A673 (cell line): ENCODE measurements around the gene SLC22A3. TPM values are rescaled to one million over a fixed set of nuclear protein-coding genes. Genes with fewer than 3 reads are reported as not detected.

ENCODE experiments used
- BruUV-seq: library from RNA; stranded (reverse); fragments of 400-500 nt; replicated peaks from 2 replicates; lab custom pipeline; 2021; lab: Mats Ljungman, UMichigan
- CTCF ChIA-PET: fragments of 300-600 bp; sonication (Branson Sonifier 250); formaldehyde crosslinking; loops from one replicate; lab custom pipeline; 2022; ENCODE audit warnings: antibody characterized with exemption; lab: Charles Lee
- POLR2A ChIA-PET: fragments of 300-600 bp; sonication (Branson Sonifier 250); formaldehyde crosslinking; loops from one replicate; lab custom pipeline; 2022; ENCODE audit warnings: antibody characterized with exemption; ENCODE audit not compliant: low non-redundant PET; lab: Charles Lee
- DNase-seq: peaks from one replicate; pipeline ENCODE4 v3.0.0-alpha.2; 2015; ENCODE audit warnings: low spot score
- H3K27ac ChIP-seq: fragments of 200-600 bp; sonication (generic); 2 replicates; pipeline ENCODE4 v1.5.1; 2016; ENCODE audit warnings: mixed run types, low read depth, mild to moderate bottlenecking, mixed read lengths, antibody characterized with exemption, low read length; ENCODE audit not compliant: poor library complexity, severe bottlenecking
- H3K27me3 ChIP-seq: fragments of 200-600 bp; sonication (generic); replicated peaks from 2 replicates; pipeline ENCODE4 v1.6.1; 2017; ENCODE audit warnings: mixed run types, low read depth, mild to moderate bottlenecking, mixed read lengths, antibody characterized with exemption, low read length; ENCODE audit not compliant: insufficient read depth, poor library complexity
- H3K36me3 ChIP-seq: fragments of 200-600 bp; sonication (generic); 2 replicates; pipeline ENCODE4 v1.6.1; 2016; ENCODE audit warnings: mixed run types, mild to moderate bottlenecking, mixed read lengths, antibody characterized with exemption, low read length; ENCODE audit not compliant: insufficient read depth, poor library complexity, severe bottlenecking
- H3K4me1 ChIP-seq: fragments of 200-600 bp; sonication (generic); 2 replicates; pipeline ENCODE4 v1.6.1; 2017; ENCODE audit warnings: mixed run types, mild to moderate bottlenecking, mixed read lengths, antibody characterized with exemption, low read length; ENCODE audit not compliant: insufficient read depth, poor library complexity, severe bottlenecking
- H3K4me3 ChIP-seq: fragments of 200-600 bp; sonication (generic); 2 replicates; pipeline ENCODE4 v1.5.1; 2016; ENCODE audit warnings: low read depth, mixed run types, mild to moderate bottlenecking, mixed read lengths, low read length; ENCODE audit not compliant: poor library complexity, severe bottlenecking
- H3K9me3 ChIP-seq: fragments of 200-600 bp; sonication (generic); 2 replicates; pipeline ENCODE4 v1.6.1; 2016; ENCODE audit warnings: mixed run types, low read depth, mild to moderate bottlenecking, mixed read lengths, antibody characterized with exemption, low read length; ENCODE audit not compliant: poor library complexity, severe bottlenecking
- EZH2 ChIP-seq: fragments of 200-600 bp; sonication (generic); IDR thresholded peaks from 2 replicates; pipeline ENCODE4 v1.6.1; 2017; ENCODE audit warnings: borderline replicate concordance, low read depth, mild to moderate bottlenecking, mixed read lengths, antibody characterized with exemption, low read length; ENCODE audit not compliant: poor library complexity, severe bottlenecking
- intact Hi-C: fragments of 100-400 bp; cut with micrococcal nuclease; formaldehyde crosslinking; loops from one replicate; pipeline ENCODE4 v1.10.0; 2022; ENCODE audit not compliant: unreplicated experiment
- total RNA-seq: library from RNA; stranded (reverse); gene quantifications from 2 replicates; pipeline ENCODE4 v1.2.3, GENCODE V29; 2021
- TF ChIP-seq, protein P1 (sequence below): fragments of 300-800, 200-600 bp; sonication (generic); conservative IDR thresholded peaks from 2 replicates; pipeline ENCODE4 v1.5.1; 2017; ENCODE audit warnings: low read depth, mild to moderate bottlenecking, antibody characterized with exemption, low read length, moderate library complexity, mixed read lengths

SLC22A3 gene
- total RNA-seq, 1 experiment from 2014 or later = not detected

DNA sequence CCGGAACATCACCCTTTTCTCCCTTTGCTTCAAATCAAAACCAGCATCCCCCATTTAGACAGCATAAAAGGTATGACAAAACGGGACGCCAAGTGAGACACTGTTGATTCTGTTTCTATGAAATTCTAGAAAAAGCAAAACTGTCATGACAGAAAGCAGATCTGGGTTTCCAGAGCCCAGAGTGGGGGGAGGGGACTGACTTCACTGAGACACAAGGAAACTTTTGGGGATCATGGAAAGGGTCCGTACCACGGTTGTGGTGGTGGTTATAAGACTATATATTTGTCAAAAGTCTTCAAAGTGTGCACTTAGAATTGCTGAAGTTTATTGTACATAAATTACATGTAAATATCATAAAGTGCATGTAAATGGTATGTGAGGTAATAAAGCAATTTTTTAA, 82.6 kb downstream of the SLC22A3 start:
- no peaks in the 10 kb centered on the region for H3K36me3 ChIP-seq
- H3K27me3 ChIP-seq = peaks cover 23% of the 10 kb centered on the region
- no peak for DNase-seq
- no peak overlapping the region for H3K27ac ChIP-seq
- intact Hi-C loops = no loop called here
- H3K4me3 ChIP-seq = no peak overlapping the region
- TF ChIP-seq EZH2 = no peak
- TF ChIP-seq, protein P1, sequence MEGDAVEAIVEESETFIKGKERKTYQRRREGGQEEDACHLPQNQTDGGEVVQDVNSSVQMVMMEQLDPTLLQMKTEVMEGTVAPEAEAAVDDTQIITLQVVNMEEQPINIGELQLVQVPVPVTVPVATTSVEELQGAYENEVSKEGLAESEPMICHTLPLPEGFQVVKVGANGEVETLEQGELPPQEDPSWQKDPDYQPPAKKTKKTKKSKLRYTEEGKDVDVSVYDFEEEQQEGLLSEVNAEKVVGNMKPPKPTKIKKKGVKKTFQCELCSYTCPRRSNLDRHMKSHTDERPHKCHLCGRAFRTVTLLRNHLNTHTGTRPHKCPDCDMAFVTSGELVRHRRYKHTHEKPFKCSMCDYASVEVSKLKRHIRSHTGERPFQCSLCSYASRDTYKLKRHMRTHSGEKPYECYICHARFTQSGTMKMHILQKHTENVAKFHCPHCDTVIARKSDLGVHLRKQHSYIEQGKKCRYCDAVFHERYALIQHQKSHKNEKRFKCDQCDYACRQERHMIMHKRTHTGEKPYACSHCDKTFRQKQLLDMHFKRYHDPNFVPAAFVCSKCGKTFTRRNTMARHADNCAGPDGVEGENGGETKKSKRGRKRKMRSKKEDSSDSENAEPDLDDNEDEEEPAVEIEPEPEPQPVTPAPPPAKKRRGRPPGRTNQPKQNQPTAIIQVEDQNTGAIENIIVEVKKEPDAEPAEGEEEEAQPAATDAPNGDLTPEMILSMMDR = no peak
- CTCF ChIA-PET = no interaction called here
- POLR2A ChIA-PET = no interaction called here
- no peaks in the 10 kb centered on the region for H3K4me1 ChIP-seq
- no TSS peak for BruUV-seq
- H3K9me3 ChIP-seq = no peaks in the 10 kb centered on the region

DNA sequence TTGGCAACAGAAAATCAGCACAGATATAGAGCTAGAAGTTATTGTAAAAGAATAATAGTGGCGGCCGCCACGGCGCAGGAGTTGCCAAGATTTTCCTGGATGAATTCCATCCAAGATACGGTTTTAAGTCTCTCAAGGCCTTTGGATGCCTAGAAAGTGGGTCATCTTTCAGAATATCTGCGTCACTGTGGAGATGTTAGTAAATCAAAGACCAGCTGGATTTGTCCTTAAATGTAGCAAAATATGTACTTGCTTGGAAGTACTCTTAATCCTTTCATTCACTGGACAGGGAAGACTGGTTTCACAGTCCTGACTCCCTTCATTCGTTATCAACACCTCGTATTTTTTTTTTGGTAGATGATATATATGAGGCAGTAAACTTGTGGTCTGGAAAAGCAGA, 83.0 kb downstream of the SLC22A3 start:
- DNase-seq = no peak
- Histone ChIP-seq H3K4me1 (no peaks in the 10 kb centered on the region), H3K27me3 (peaks cover 23% of the 10 kb centered on the region), H3K27ac (no peak overlapping the region), H3K9me3 (no peaks in the 10 kb centered on the region), H3K36me3 (no peaks in the 10 kb centered on the region), H3K4me3 (no peak overlapping the region)
- POLR2A ChIA-PET = no interaction called here
- CTCF ChIA-PET = no interaction called here
- intact Hi-C loops = no loop called here
- no peak for TF ChIP-seq EZH2
- TF ChIP-seq, protein P1 = no peak
- no TSS peak for BruUV-seq

DNA sequence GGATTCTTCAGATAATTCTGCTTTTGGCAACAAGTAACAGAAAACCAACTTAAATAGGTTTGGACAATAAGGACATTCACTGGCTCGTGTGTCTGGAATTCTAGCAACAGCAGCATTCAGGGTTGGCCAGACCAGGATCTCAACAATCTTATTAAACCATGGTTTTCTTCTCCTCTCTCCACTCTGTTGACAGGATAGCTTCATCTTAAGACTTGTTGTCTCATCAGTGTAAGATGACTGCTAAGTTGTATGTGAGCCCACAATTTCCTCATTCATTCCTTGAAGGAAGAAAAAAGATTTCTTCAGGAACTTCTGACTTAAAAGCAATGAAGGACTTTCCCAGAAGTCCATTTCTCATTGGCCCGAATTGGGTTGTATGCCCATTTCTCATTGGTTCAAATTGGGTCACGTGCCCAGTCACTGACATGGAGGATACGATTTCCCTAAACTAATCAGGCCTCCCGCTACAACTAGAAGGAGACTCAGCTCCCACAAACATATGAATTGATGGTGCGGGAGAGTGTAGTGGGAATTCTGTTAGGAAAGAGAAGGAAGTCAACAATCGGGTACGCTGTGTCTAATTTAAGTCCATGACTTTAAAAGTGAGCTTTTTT, 83.7 kb downstream of the SLC22A3 start:
- Histone ChIP-seq H3K9me3 (no peaks in the 10 kb centered on the region), H3K27me3 (peaks cover 23% of the 10 kb centered on the region), H3K36me3 (no peaks in the 10 kb centered on the region), H3K4me3 (no peak overlapping the region), H3K27ac (no peak overlapping the region), H3K4me1 (no peaks in the 10 kb centered on the region)
- TF ChIP-seq, protein P1 = no peak
- TF ChIP-seq EZH2 = no peak
- DNase-seq = no peak
- intact Hi-C loops = no loop called here
- BruUV-seq = no TSS peak
- POLR2A ChIA-PET = no interaction called here
- CTCF ChIA-PET = no interaction called here
